ENCODE results near the gene CCL26. TPM values are rescaled to one million over a fixed set of nuclear protein-coding genes. Genes with fewer than 3 reads are reported as not detected.

The CCL26 gene
- total and polyA plus RNA-seq, 9 of the 15 experiments (the other 6 are each of a cell fraction or from before 2014, with no cell fraction given): 2.3 to 26.8 (median 8.4) TPM

GRCh38 chr7:75804004-75804403 is 32.0 kb upstream of the CCL26 start:
- peaks cover 7% of the 10 kb centered on the region for H3K9me3 ChIP-seq (replicated peaks; ENCODE audit: control insufficient read depth, insufficient read depth, low read depth, low read length)
- 0 out of 2 replicates have a peak overlapping the region, but pooled peaks have one; percentile 33 for H2AFZ ChIP-seq (ENCODE audit: low read depth, low read length)
- H3K4me2 ChIP-seq (ENCODE audit: insufficient read depth, low read length): peak overlapping the region; percentile 14; the same call in 1 of the 2 replicates
- BruUV-seq (replicated peaks): no TSS peak
- FAIRE-seq: no peak
- no peaks in the 10 kb centered on the region for H3K79me2 ChIP-seq (ENCODE audit: control insufficient read depth, insufficient read depth, low read length)
- H3K4me3 ChIP-seq: no peak overlapping the region
- WGBS (ENCODE audit: insufficient coverage, low coverage, missing lambda C conversion rate): 8% methylated on average over 2 of the region's 2 CpGs
- H3K27me3 ChIP-seq (ENCODE audit: control insufficient read depth in 2 of 2, insufficient read depth in 2 of 2, low read length in 2 of 2): no peaks in the 10 kb centered on the region
- peak in 2 of 4 experiments; percentile 17 to 66 for DNase-seq (ENCODE audit: extremely low read depth in 1 of 4, low spot score in 3 of 4)
- in situ Hi-C loops (cut with MboI): no loop called here
- H3K27ac ChIP-seq (ENCODE audit: extremely low read depth, low read depth, low read length): no peak overlapping the region
- no peak overlapping the region for H3K9ac ChIP-seq (ENCODE audit: insufficient read depth in 1 of 2, low read depth in 2 of 2, low read length in 2 of 2)
- peaks cover 7 to 16% of the 10 kb centered on the region in 2 experiments; a peak in 4 of 5 replicates for H3K4me1 ChIP-seq (replicated peaks in 1 of 2; ENCODE audit: control insufficient read depth in 2 of 2, insufficient read depth in 2 of 2, low read length in 2 of 2)
- no peaks in the 10 kb centered on the region for H3K9me1 ChIP-seq (ENCODE audit: control insufficient read depth, insufficient read depth, low read length)
- no peaks in the 10 kb centered on the region for H4K20me1 ChIP-seq (replicated peaks; ENCODE audit: control insufficient read depth, insufficient read depth, low read length)
- POLR2A ChIA-PET: no interaction called here
- CTCF ChIA-PET (ENCODE audit: low intra/inter-chr PET ratio): no interaction called here
- intact Hi-C loops (cut with micrococcal nuclease): no loop called here
- H3K36me3 ChIP-seq (ENCODE audit: control insufficient read depth, insufficient read depth, low read length): no peaks in the 10 kb centered on the region
- ATAC-seq: peak; percentile 63
- 0 out of 2 replicates have a peak, but pooled peaks have one; percentile 21 for TF ChIP-seq EP300 (IDR thresholded peaks at IDR 0.05; ENCODE audit: low read length)
- TF ChIP-seq, protein P1, sequence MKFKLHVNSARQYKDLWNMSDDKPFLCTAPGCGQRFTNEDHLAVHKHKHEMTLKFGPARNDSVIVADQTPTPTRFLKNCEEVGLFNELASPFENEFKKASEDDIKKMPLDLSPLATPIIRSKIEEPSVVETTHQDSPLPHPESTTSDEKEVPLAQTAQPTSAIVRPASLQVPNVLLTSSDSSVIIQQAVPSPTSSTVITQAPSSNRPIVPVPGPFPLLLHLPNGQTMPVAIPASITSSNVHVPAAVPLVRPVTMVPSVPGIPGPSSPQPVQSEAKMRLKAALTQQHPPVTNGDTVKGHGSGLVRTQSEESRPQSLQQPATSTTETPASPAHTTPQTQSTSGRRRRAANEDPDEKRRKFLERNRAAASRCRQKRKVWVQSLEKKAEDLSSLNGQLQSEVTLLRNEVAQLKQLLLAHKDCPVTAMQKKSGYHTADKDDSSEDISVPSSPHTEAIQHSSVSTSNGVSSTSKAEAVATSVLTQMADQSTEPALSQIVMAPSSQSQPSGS (CRISPR knock-in tag; IDR thresholded peaks at IDR 0.05): no peak
- TF ChIP-seq ZNF589 (CRISPR knock-in tag; IDR thresholded peaks at IDR 0.05; ENCODE audit: low read depth): no peak
- TF ChIP-seq ZKSCAN1 (IDR thresholded peaks at IDR 0.05; ENCODE audit: low read depth, low read length): no peak
- TF ChIP-seq TFE3 (CRISPR knock-in tag; IDR thresholded peaks at IDR 0.05): peak; percentile 3; the same call in 1 of the 2 replicates
- no peak for TF ChIP-seq RBM17 (IDR thresholded peaks at IDR 0.05; ENCODE audit: borderline replicate concordance, low read depth, low read length)
- no peak for TF ChIP-seq EWSR1 (IDR thresholded peaks at IDR 0.05; ENCODE audit: borderline replicate concordance, low read depth, partially characterized antibody)
- TF ChIP-seq SOX6 (IDR thresholded peaks at IDR 0.05): peak; percentile 47; the same call in 1 of the 2 replicates
- TF ChIP-seq TCF3 (CRISPR knock-in tag; IDR thresholded peaks at IDR 0.05): peak; percentile 68
- TF ChIP-seq NCOR1 (IDR thresholded peaks at IDR 0.05): peak; percentile 45; the same call in 1 of the 2 replicates
- TF ChIP-seq CTBP1 (IDR thresholded peaks at IDR 0.05; ENCODE audit: borderline replicate concordance): peak; percentile 14; the same call in 1 of the 2 replicates
- no peak for TF ChIP-seq SRSF1 (IDR thresholded peaks at IDR 0.05; ENCODE audit: low read depth, low read length)
- no peak for TF ChIP-seq GATAD2B (IDR thresholded peaks at IDR 0.05; ENCODE audit: borderline replicate concordance)
- TF ChIP-seq SRSF7 (optimal IDR thresholded peaks at IDR 0.05; ENCODE audit: low read depth, low read length): no peak
- TF ChIP-seq U2AF1 (optimal IDR thresholded peaks at IDR 0.05; ENCODE audit: low read depth, low read length): no peak
- no peak for TF ChIP-seq ZNF699 (CRISPR knock-in tag; IDR thresholded peaks at IDR 0.05; ENCODE audit: insufficient replicate concordance)
- no peak for TF ChIP-seq TSC22D4 (tag; IDR thresholded peaks at IDR 0.05)
- no peak for TF ChIP-seq PCBP2 (IDR thresholded peaks at IDR 0.05; ENCODE audit: low read depth, low read length, poor library complexity, severe bottlenecking)
- TF ChIP-seq CBFA2T3 (IDR thresholded peaks at IDR 0.05): peak; percentile 74
- peak; percentile 51 for TF ChIP-seq CBFA2T2 (conservative IDR thresholded peaks at IDR 0.05)
